Thyroid gland (tissue), 4 donors: ENCODE results near the gene ALS2. TPM values are rescaled to one million over a fixed set of nuclear protein-coding genes. Genes with fewer than 3 reads are reported as not detected.

Experiments
- DNase-seq, 2 donors: peaks; one replicate each; pipeline ENCODE4 v3.0.0-alpha.2; 2019
- H3K27ac ChIP-seq, 3 donors: fragments of 200-600 bp; sonication (generic); 1 replicate in 2 of 3; 2 replicates in 1 of 3; pipeline ENCODE4 v1.5.1; 2016 to 2019; ENCODE audit warnings: mild to moderate bottlenecking in 1 of 3, moderate library complexity in 1 of 3
- H3K27me3 ChIP-seq: fragments of 200-600 bp; sonication (generic); one replicate; pipeline ENCODE4 v1.5.1; 2019
- H3K36me3 ChIP-seq, 2 donors: fragments of 200-600 bp; sonication (generic); one replicate each; pipeline ENCODE4 v1.5.1; 2016 to 2019
- H3K4me1 ChIP-seq, 2 donors: fragments of 200-600 bp; sonication (generic); one replicate each; pipeline ENCODE4 v1.5.1; 2017 to 2019
- H3K4me3 ChIP-seq, 3 donors: fragments of 200-600 bp; sonication (generic); replicated peaks in 1 of 3; 1 replicate in 2 of 3; 2 replicates in 1 of 3; pipeline ENCODE4 v1.5.1; 2016; ENCODE audit warnings: mild to moderate bottlenecking in 1 of 3
- H3K9me3 ChIP-seq: fragments of 200-600 bp; sonication (generic); one replicate; pipeline ENCODE4 v1.5.1; 2017
- CTCF ChIP-seq, 6 experiments: fragments of 200-600 bp in 3 of 6; fragments of 450-650 bp in 3 of 6; sonication (generic) in 3 of 6; IDR thresholded peaks; one replicate each; pipeline ENCODE4 v1.5.1; 2016 to 2019; ENCODE audit warnings: antibody characterized with exemption in 6 of 6, mild to moderate bottlenecking in 2 of 6, inconsistent platforms in 1 of 6, moderate library complexity in 1 of 6
- POLR2A ChIP-seq, 2 donors: fragments of 450-650 bp; IDR thresholded peaks; one replicate each; pipeline ENCODE4 v1.6.1; 2017; ENCODE audit warnings: antibody characterized with exemption in 2 of 2, mild to moderate bottlenecking in 2 of 2, moderate library complexity in 1 of 2
- WGBS, 2 donors: methylation state at CpG; one replicate each; pipeline ENCODE4 v1.1.5; 2017; 5-methylcytosine and 5-hydroxymethylcytosine counted together
- intact Hi-C: fragments of 100-400 bp; cut with DNase I; formaldehyde crosslinking; loops from one replicate; pipeline ENCODE4 v1.15.1; 2023
- total RNA-seq, 4 donors: library from RNA; depleted of rRNA; stranded (reverse); fragments of >200 nt; gene quantifications; one replicate each; pipeline ENCODE4 v1.2.3, GENCODE V29; 2016

ALS2 gene
- total RNA-seq, 4 donors from 2014 or later: 20.9 to 37.6 (median 29.9) TPM

GRCh38 chr2:201709747-201710146, 71.0 kb downstream of the ALS2 start:
- TF ChIP-seq CTCF (IDR thresholded peaks at IDR 0.05) (no peak), POLR2A (IDR thresholded peaks at IDR 0.05) (no peak)
- intact Hi-C loops: no loop called here
- H3K27me3 ChIP-seq: no peaks in the 10 kb centered on the region
- no peak for DNase-seq
- H3K36me3 ChIP-seq: peaks cover 20 to 40% of the 10 kb centered on the region in 2 donors
- no peak overlapping the region for H3K27ac ChIP-seq
- H3K4me3 ChIP-seq: no peak overlapping the region
- no peaks in the 10 kb centered on the region for H3K9me3 ChIP-seq
- H3K4me1 ChIP-seq: no peaks in the 10 kb centered on the region
- WGBS, 2 donors: 93 to 94% methylated on average over 5 of the region's 5 CpGs

GRCh38 chr2:201709049-201709448, 71.7 kb downstream of the ALS2 start:
- no peaks in the 10 kb centered on the region for H3K4me1 ChIP-seq
- peaks cover 18 to 40% of the 10 kb centered on the region in 2 donors for H3K36me3 ChIP-seq

GRCh38 chr2:201707753-201708152, 73.0 kb downstream of the ALS2 start:
- H3K27me3 ChIP-seq: no peaks in the 10 kb centered on the region
- H3K27ac ChIP-seq: no peak overlapping the region
- H3K36me3 ChIP-seq: peaks cover 29 to 43% of the 10 kb centered on the region in 2 donors
- intact Hi-C loops: no loop called here
- TF ChIP-seq POLR2A (IDR thresholded peaks at IDR 0.05) (no peak), CTCF (IDR thresholded peaks at IDR 0.05) (no peak)
- no peaks in the 10 kb centered on the region for H3K9me3 ChIP-seq
- no peak overlapping the region for H3K4me3 ChIP-seq
- DNase-seq: no peak
- WGBS, 2 donors: 80 to 83% methylated on average over 3 of the region's 3 CpGs
- no peaks in the 10 kb centered on the region for H3K4me1 ChIP-seq

More at GRCh38 chr2:201709049-201709448, 71.7 kb downstream of the ALS2 start:
- no peaks in the 10 kb centered on the region for H3K27me3 ChIP-seq
- 73 to 77% methylated on average over 2 of the region's 2 CpGs for WGBS, 2 donors
- no peak overlapping the region for H3K4me3 ChIP-seq
- H3K9me3 ChIP-seq: no peaks in the 10 kb centered on the region
- H3K27ac ChIP-seq: no peak overlapping the region
- DNase-seq: no peak
- intact Hi-C loops: no loop called here
- TF ChIP-seq POLR2A (IDR thresholded peaks at IDR 0.05) (no peak), CTCF (IDR thresholded peaks at IDR 0.05) (no peak)

GRCh38 chr2:201707142-201707541, 73.6 kb downstream of the ALS2 start:
- no peaks in the 10 kb centered on the region for H3K27me3 ChIP-seq
- H3K4me3 ChIP-seq: no peak overlapping the region
- WGBS, 2 donors: 96 to 100% methylated on average over 1 of the region's 1 CpG
- TF ChIP-seq POLR2A (IDR thresholded peaks at IDR 0.05) (no peak), CTCF (IDR thresholded peaks at IDR 0.05) (no peak)
- H3K36me3 ChIP-seq: peaks cover 35 to 43% of the 10 kb centered on the region in 2 donors
- H3K4me1 ChIP-seq: no peaks in the 10 kb centered on the region
- DNase-seq: no peak
- intact Hi-C loops: no loop called here
- H3K27ac ChIP-seq: no peak overlapping the region
- no peaks in the 10 kb centered on the region for H3K9me3 ChIP-seq

GRCh38 chr2:201704536-201704935, 76.2 kb downstream of the ALS2 start:
- WGBS, 2 donors: 88 to 93% methylated on average over 5 of the region's 5 CpGs
- Histone ChIP-seq H3K4me1 (no peaks in the 10 kb centered on the region), H3K9me3 (no peaks in the 10 kb centered on the region), H3K27me3 (no peaks in the 10 kb centered on the region), H3K4me3 (no peak overlapping the region), H3K27ac (no peak overlapping the region), H3K36me3 (peaks cover 42% of the 10 kb centered on the region in 2 donors)
- TF ChIP-seq CTCF (IDR thresholded peaks at IDR 0.05) (no peak), POLR2A (IDR thresholded peaks at IDR 0.05) (no peak)
- intact Hi-C loops: no loop called here
- DNase-seq: no peak
